Suprapubic skin (tissue), 4 donors: ENCODE data around the gene COX6A1.

Source experiments
- CTCF ChIP-seq, 2 donors: fragments of 200-600 bp in 1 of 2; fragments of 450-650 bp in 1 of 2; sonication (generic) in 1 of 2; IDR thresholded peaks; one replicate each; pipeline ENCODE4 v1.5.1; 2016 to 2019; ENCODE audit warnings: antibody characterized with exemption in 2 of 2, mild to moderate bottlenecking in 1 of 2, moderate library complexity in 1 of 2
- EP300 ChIP-seq: sonication (generic); formaldehyde crosslinking; IDR thresholded peaks from one replicate; pipeline ENCODE4 v1.6.1; 2017; ENCODE audit warnings: antibody characterized with exemption
- POLR2A ChIP-seq, 2 donors: fragments of 450-650 bp; IDR thresholded peaks; one replicate each; pipeline ENCODE4 v1.6.1; 2017; ENCODE audit warnings: antibody characterized with exemption in 2 of 2, mild to moderate bottlenecking in 2 of 2, moderate library complexity in 2 of 2
- POLR2AphosphoS5 ChIP-seq, 3 donors: sonication (generic); formaldehyde crosslinking; IDR thresholded peaks; one replicate each; pipeline ENCODE4 v1.6.1; 2017; ENCODE audit warnings: antibody characterized with exemption in 3 of 3

GRCh38 chr12:120412421-120412820 is 25.5 kb upstream of the COX6A1 start:
- TF ChIP-seq CTCF (IDR thresholded peaks at IDR 0.05) (no peak), POLR2A (IDR thresholded peaks at IDR 0.05) (no peak), POLR2AphosphoS5 (IDR thresholded peaks at IDR 0.05) (no peak), EP300 (no peak)
